Left lung (tissue), 10 donors: ENCODE results near the gene DCLRE1B. TPM values are rescaled to one million over a fixed set of nuclear protein-coding genes. Genes with fewer than 3 reads are reported as not detected.
"Not testable (repeated sequence)": the region's sequence is repeated elsewhere in the genome, so short reads cannot be mapped to it uniquely, and the experiment has no call there.

Experiments used
- ATAC-seq: fragments of 200-7000 bp; cut with Tn5 transposase; one replicate; pipeline ENCODE4 v1.9.1; 2020; ENCODE audit warnings: moderate library complexity
- DNase-seq, 4 donors: peaks; one replicate each; pipeline ENCODE4 v3.0.0-alpha.2; 2013 to 2020
- H3K27ac ChIP-seq, 2 donors: fragments of 200-600 bp; sonication (generic) in 1 of 2; one replicate each; pipeline versions ENCODE4 v1.5.0 to v1.8.0; 2020 to 2021
- H3K27me3 ChIP-seq, 2 donors: fragments of 200-600 bp; sonication (generic) in 1 of 2; one replicate each; pipeline versions ENCODE4 v1.5.0 to v1.8.0; 2020 to 2021
- H3K36me3 ChIP-seq, 2 donors: fragments of 200-600 bp; sonication (generic) in 1 of 2; one replicate each; pipeline versions ENCODE4 v1.5.0 to v1.8.0; 2020 to 2021
- H3K4me1 ChIP-seq, 2 donors: fragments of 200-600 bp; one replicate each; pipeline ENCODE4 v1.8.0; 2021
- H3K4me3 ChIP-seq, 2 donors: fragments of 200-600 bp; sonication (generic) in 1 of 2; one replicate each; pipeline versions ENCODE4 v1.5.0 to v1.8.0; 2020 to 2021; ENCODE audit warnings: mild to moderate bottlenecking in 1 of 2
- H3K9me3 ChIP-seq, 2 donors: fragments of 200-600 bp; sonication (generic) in 1 of 2; one replicate each; pipeline versions ENCODE4 v1.5.0 to v1.8.0; 2020 to 2021
- CTCF ChIP-seq, 2 donors: fragments of 200-600 bp; sonication (generic) in 1 of 2; IDR thresholded peaks; one replicate each; pipeline versions ENCODE4 v1.5.0 to v1.8.0; 2021; ENCODE audit warnings: antibody characterized with exemption in 2 of 2
- intact Hi-C, 2 donors: fragments of 100-400 bp; cut with DNase I; formaldehyde crosslinking; loops; one replicate each; pipeline versions ENCODE4 v1.11.2 to v1.14.2; 2022
- polyA plus RNA-seq, 6 donors: library from polyadenylated mRNA; unstranded; fragments of 120-200 nt; gene quantifications; one replicate each; pipeline ENCODE4 v1.2.1, GENCODE V29; 2013; ENCODE audit not compliant: insufficient read length in 6 of 6
- total RNA-seq, 2 donors: library from RNA; stranded (reverse); fragmentation: NEBNext Ultra II Directional; extraction: Animal tissue kit (Norgen Biotek cat#: 25700); gene quantifications; one replicate each; pipeline ENCODE4 v1.2.1, GENCODE V29; 2021
- donor health status: DM: no; HTN: yes; CAD: no.
- donor health status: DM: no; HTN: no; CAD: no.

The DCLRE1B gene
- total and polyA plus RNA-seq, 8 donors, result 7.3 to 11.9 (median 9.8) TPM

GRCh38 chr1:113946112-113946511, 41.0 kb downstream of the DCLRE1B start:
- no peaks in the 10 kb centered on the region for H3K27me3 ChIP-seq
- H3K4me3 ChIP-seq, result no peak overlapping the region
- H3K36me3 ChIP-seq, result peaks cover 0 to 13% of the 10 kb centered on the region in 2 donors
- H3K27ac ChIP-seq, result peak overlapping the region in 1 of 2 donors; percentile 54
- ATAC-seq (no peak), DNase-seq (no peak)
- no peaks in the 10 kb centered on the region for H3K9me3 ChIP-seq
- H3K4me1 ChIP-seq, result peaks cover 26 to 58% of the 10 kb centered on the region in 2 donors
- intact Hi-C loops, result no loop called here
- no peak for TF ChIP-seq CTCF (IDR thresholded peaks at IDR 0.05)

GRCh38 chr1:113946678-113947387, 41.7 kb downstream of the DCLRE1B start:
- ATAC-seq (peak; percentile 44), DNase-seq (no peak)
- H3K4me1 ChIP-seq, result peaks cover 26 to 51% of the 10 kb centered on the region in 2 donors
- H3K27me3 ChIP-seq, result no peaks in the 10 kb centered on the region
- TF ChIP-seq CTCF (IDR thresholded peaks at IDR 0.05), result no peak
- H3K36me3 ChIP-seq, result peaks cover 0 to 6% of the 10 kb centered on the region in 2 donors
- no peaks in the 10 kb centered on the region for H3K9me3 ChIP-seq
- intact Hi-C loops, result no loop called here
- no peak overlapping the region for H3K4me3 ChIP-seq
- peak overlapping the region; percentile 29 to 54 for H3K27ac ChIP-seq

GRCh38 chr1:113947388-113948107, 42.4 kb downstream of the DCLRE1B start:
- intact Hi-C loops, result no loop called here
- DNase-seq, result no peak
- no peak for ATAC-seq
- no peak for TF ChIP-seq CTCF (IDR thresholded peaks at IDR 0.05)
- Histone ChIP-seq H3K9me3 (no peaks in the 10 kb centered on the region), H3K36me3 (no peaks in the 10 kb centered on the region), H3K27ac (peak overlapping the region; percentile 29 to 54), H3K4me3 (no peak overlapping the region), H3K27me3 (no peaks in the 10 kb centered on the region), H3K4me1 (peaks cover 26 to 47% of the 10 kb centered on the region in 2 donors)

GRCh38 chr1:113948151-113948550, 43.0 kb downstream of the DCLRE1B start:
- H3K27ac ChIP-seq, result peak overlapping the region; percentile 29 to 54
- ATAC-seq, result peak; percentile 59

GRCh38 chr1:113949007-113949406, 43.9 kb downstream of the DCLRE1B start:
- H3K4me3 ChIP-seq, result no peak overlapping the region
- H3K27me3 ChIP-seq, result no peaks in the 10 kb centered on the region
- H3K36me3 ChIP-seq, result peaks cover 0 to 8% of the 10 kb centered on the region in 2 donors
- H3K9me3 ChIP-seq, result no peaks in the 10 kb centered on the region
- intact Hi-C loops, result no loop called here
- no peak for DNase-seq
- TF ChIP-seq CTCF (IDR thresholded peaks at IDR 0.05), result peak in 1 of 2 donors; percentile 15
- H3K4me1 ChIP-seq, result peaks cover 26 to 43% of the 10 kb centered on the region in 2 donors
- ATAC-seq, result no peak
- H3K27ac ChIP-seq, result no peak overlapping the region

More at GRCh38 chr1:113948151-113948550, 43.0 kb downstream of the DCLRE1B start:
- H3K36me3 ChIP-seq, H3K4me3 ChIP-seq, H3K27me3 ChIP-seq, H3K9me3 ChIP-seq, intact Hi-C loops, DNase-seq: not testable (repeated sequence)
- peaks cover 26 to 48% of the 10 kb centered on the region in 2 donors for H3K4me1 ChIP-seq
